Measurements from ENCODE around the gene KIAA0513.

The KIAA0513 gene

GRCh38 chr16:85138825-85139627 lies 111.4 kb downstream of the KIAA0513 start:
- no peak for DNase-seq

GRCh38 chr16:85139881-85140339 lies 112.3 kb downstream of the KIAA0513 start:
- DNase-seq: no peak

GRCh38 chr16:85140455-85141012 lies 112.9 kb downstream of the KIAA0513 start:
- DNase-seq: no peak

- no peak for DNase-seq
Measured at GRCh38 chr16:85141491-85142128, 114.0 kb downstream of the KIAA0513 start.

GRCh38 chr16:85142129-85142513 lies 114.5 kb downstream of the KIAA0513 start:
- DNase-seq: no peak

GRCh38 chr16:85142771-85143211 lies 115.2 kb downstream of the KIAA0513 start:
- DNase-seq: no peak
